Stimulated activated CD4-positive, alpha-beta T cell treated with anti-CD3 and anti-CD28 coated beads, TNF-alpha, amount 100 ng/mL, for 4 hours (primary cell): ENCODE measurements around the gene OR8J3.
"Not testable (repeated sequence)": the region's sequence is repeated elsewhere in the genome, so short reads cannot be mapped to it uniquely, and the experiment has no call there.

Experiments
- DNase-seq, 3 experiments: peaks; one replicate each; pipeline ENCODE4 v3.0.0-alpha.2; 2020; ENCODE audit warnings: low read depth in 3 of 3

OR8J3 gene, protein sequence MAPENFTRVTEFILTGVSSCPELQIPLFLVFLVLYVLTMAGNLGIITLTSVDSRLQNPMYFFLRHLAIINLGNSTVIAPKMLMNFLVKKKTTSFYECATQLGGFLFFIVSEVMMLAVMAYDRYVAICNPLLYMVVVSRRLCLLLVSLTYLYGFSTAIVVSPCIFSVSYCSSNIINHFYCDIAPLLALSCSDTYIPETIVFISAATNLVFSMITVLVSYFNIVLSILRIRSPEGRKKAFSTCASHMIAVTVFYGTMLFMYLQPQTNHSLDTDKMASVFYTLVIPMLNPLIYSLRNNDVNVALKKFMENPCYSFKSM

DNA sequence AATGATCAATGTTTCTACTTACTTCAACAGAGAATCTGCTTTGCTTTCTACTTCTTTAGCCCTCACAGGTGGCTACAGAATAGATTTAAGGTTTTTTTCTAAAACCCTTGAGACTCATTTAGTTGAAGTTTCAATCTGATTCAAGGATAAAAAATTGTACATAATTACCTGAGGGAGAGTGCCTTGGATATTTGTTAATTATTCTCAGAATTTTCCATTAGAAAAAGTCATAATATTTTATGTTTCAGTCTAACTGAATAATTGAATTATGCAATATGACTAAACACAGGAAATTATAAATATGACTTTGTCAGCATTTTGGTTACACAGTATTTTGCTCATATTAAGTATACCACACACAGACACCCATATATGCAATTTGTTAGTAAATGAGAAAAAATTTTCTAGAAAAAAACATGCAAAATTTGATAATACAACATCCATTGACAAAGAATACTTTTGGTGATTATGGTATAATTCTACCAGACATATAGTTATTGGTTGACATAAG is at the start of gene OR8J3:
OR8J3 (minus strand) TSS at position 51 of the 511 bp plus-strand sequence. CDS start 2,483 bp downstream, outside the sequence.
- DNase-seq = no peak

DNA sequence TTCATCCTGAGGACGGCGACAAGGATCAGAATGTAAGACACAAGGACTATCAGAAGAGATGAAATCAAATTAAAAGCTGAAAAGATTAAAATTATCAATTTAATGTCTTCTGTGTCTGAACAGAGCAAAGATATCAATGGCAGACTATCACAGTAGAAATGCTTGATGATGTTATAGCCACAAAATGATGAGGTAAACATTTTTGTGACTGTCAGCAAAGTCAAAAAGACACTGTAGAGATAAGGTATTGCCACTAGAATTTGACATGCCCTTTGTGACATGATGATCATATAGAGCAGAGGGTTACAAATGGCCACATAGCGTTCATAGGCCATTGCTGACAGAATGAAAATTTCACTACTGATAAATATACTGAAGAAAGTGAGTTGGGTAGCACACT is 48.6 kb upstream of the OR8J3 start:
- DNase-seq = no peak

DNA sequence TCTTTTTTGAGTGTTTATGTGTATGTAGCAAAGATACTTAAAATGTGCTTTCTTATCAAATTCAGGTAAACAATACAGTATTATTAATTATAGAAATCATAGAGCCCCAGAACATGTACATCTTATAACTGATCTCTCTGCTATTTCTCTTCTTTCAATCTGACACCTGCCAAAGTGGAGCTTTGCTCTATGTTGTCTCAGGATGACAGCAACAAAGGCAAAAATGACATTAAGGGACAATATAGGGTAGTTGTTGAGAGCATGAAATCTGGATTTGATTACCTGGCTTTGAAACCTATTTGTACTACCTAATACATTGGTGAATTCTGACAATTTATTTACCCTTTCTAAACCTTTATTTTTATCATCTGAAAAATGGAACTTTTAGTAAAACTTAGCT is 43.5 kb upstream of the OR8J3 start:
- no peak for DNase-seq

DNA sequence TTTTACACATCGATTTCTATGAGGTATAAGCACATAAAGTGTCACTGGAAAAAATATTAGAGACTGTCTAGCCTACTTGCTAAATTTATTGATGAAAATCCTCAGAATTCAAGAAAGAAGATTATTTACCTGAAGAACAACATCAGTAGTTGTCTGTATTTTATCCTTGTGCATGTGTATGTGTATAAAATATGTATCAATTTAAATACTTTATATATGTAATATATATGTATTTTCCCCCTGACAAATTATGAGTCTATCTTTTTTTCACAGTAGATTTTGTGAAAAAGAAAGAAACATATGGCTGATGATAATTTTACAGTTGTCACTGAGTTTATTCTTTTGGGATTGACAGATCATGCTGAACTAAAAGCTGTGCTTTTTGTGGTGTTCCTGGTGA is 36.3 kb upstream of the OR8J3 start, which contains the start of gene OR5J2:
OR5J2 (plus strand) TSS at position 301 of the 400 bp plus-strand sequence; CDS start at position 301, 0 bp downstream.
- no peak for DNase-seq

DNA sequence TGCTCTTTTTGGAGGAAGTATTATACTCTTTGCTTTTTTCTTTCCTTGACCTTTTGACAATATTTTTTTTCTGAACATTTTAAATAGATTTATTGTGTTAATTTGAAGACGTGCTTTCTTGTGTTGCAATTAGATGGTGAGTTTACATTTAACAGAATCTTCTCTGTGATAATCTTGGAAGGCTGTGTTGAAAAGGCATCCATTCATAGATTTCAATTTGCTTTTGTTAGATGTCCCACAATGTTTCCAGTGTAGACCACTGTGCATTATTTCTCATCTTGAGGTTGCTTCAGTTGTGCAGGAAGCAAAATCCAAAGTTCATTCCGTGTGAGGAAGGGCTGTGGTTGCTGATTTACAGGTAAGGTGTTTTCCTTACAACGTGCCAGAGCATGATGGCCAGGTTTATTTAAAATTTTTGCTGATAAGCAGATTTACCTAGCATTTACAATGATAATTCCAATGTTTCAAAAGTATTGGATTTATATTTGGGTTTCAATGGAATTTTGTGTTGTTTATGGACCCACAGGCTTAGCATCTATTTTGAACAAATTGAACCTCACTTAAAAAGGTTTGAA is 32.3 kb upstream of the OR8J3 start:
- DNase-seq = no peak

DNA sequence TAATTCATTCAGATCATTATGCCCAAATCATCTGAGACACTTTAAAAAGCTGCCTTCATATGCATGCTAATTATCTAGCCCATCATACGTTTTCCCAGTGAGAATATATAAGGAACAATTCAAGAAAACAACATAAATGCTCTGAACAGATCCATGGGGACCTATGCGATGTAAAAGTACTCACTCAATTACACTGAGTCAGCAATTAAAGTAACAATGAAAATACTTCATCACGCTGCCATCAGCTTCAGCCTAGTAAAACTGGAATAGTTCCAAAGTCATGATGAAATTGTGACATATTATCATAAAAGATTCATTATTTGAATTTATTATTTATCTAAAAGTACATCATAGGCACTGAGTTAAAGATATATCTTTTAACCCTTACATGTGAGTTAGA is 23.8 kb upstream of the OR8J3 start:
- DNase-seq = no peak

DNA sequence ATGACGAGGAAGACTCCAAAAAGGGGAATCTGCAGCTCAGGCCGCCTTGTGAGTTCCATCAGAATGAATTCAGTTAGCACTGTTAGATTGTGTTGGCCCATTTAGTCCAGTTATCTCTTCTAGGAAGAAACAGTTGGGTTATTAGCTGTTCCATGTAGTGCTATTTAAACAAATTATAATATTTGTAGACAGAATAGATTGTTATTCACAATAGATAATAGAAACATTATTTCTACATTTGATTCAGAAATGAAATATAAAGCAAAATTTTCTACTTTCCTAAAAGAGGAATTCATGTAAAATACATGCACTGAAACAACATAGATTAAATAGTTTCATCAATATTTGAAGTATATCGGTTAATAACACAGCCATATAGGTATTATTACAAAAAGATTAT is 20.2 kb upstream of the OR8J3 start, which contains the start of gene OR8K5:
OR8K5 (minus strand) TSS at position 101 of the 400 bp plus-strand sequence; CDS start at position 101, 0 bp downstream.
- no peak for DNase-seq

DNA sequence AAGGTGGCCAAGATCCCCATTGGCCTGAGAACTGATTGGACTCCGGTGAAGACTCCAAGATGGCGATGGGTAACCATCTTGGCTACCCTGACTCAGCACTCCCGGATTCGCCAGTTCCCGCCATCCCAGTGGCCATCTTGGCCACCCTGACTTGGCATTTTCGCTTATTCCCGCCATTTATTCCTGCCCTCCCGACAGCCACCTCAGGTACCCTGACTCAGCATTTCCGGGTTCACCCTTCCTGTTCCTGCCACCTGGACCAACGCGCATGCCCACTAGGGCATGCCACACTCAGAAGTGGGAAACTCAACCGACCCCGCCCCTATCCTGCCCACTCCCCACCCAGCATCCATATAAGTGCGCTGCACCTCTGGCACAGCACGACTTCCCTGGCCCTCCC is 12.3 kb upstream of the OR8J3 start:
- no peak for DNase-seq

DNA sequence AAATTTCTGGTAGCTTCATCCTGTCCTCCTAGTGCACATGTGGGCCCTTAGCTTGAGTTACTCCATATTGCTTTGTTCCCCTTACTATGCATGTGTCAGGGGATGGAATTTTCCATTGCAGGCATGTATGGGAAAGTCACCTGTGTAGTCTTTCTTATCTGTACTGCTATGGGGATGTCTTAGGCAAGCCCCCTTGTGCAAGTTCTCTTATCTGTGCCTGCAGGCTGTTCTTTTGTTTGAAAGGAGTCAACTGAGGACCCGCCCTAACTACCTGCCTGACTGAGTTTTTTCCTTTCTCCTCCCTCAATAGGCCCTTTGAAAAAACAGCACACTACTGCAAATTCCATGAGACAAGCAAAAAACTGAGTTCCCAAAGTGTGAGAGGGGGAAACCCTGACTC is 11.4 kb upstream of the OR8J3 start:
- no peak for DNase-seq

DNA sequence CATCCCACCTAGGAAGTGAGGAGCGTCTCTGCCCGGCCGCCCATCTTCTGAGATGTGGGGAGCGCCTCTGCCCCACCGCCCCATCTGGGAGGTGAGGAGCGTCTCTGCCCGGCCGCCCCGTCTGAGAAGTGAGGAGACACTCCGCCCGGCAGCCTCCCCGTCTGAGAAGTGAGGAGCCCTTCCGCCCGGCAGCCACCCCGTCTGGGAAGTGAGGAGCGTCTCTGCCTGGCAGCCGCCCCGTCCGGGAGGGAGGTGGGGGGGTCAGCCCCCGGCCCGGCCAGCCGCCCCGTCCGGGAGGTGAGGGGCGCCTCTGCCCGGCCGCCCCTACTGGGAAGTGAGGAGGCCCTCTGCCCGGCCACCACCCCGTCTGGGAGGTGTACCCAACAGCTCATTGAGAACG is 3.7 kb upstream of the OR8J3 start:
- DNase-seq = not testable (repeated sequence)

DNA sequence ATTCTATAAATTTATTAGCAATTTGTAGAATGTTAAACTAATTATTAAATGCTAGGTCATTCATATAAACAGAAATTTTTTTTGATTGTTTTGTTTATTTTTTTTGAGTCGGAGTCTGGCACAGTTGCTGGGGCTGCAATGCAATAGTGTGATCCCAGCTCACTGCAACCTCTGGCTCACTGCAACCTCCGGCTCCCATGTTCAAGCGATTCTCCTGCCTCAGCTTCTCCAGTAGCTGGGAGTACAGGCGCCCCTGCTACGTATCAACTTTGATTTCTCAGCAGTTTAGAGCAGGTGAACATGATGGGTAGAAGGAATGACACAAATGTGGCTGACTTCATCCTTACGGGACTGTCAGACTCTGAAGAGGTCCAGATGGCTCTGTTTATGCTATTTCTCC is 17.9 kb downstream of the OR8J3 start, which contains the start of gene OR8H3:
OR8H3 (plus strand) TSS at position 301 of the 400 bp plus-strand sequence; CDS start at position 301, 0 bp downstream.
- DNase-seq = no peak

DNA sequence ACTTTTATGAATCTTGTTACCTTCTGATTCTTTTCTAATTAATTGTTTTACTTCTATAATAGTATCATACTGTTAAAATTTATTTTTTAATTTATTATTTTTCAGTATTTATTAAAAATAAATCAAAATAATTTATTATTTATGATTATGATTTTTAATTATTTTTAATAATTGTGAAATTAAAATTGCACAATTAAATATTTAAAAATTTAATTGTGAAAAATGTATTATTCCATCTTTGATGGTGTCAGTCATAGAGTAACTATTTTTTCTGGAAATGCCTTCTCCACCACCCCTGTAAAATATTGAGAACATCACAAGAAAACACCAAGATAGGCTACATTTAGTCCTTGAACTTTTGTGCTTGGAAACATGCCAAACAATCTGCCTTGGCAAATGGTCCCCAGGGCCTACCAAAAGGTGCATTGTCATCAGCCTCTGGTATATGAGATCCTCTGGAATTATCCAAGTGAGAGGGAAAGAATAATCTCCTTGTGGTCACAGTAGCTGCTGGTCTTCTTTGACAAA is 36.7 kb downstream of the OR8J3 start, which contains the start of gene OR8H2:
OR8H2 (plus strand) TSS at position 478 of the 528 bp plus-strand sequence. CDS start 1,356 bp downstream, outside the sequence.
- no peak for DNase-seq

DNA sequence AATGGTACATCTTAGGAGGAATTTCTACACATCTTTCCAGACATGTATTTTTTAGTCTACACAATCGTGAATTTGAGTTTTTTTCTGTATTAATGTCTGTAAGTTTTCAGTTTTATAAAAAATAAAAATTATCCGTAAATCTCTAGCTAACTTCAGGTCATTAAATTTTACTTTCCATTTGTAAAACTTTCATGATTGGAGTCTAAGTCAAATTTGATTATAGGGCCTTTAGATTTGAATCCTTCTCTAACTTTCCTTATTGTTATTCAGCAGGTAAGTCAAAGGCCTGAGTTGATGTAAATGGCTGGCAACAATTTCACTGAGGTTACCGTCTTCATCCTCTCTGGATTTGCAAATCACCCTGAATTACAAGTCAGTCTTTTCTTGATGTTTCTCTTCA is 47.0 kb downstream of the OR8J3 start, which contains the start of gene OR8I2:
OR8I2 (plus strand) TSS at position 301 of the 400 bp plus-strand sequence; CDS start at position 301, 0 bp downstream.
- DNase-seq = no peak

DNA sequence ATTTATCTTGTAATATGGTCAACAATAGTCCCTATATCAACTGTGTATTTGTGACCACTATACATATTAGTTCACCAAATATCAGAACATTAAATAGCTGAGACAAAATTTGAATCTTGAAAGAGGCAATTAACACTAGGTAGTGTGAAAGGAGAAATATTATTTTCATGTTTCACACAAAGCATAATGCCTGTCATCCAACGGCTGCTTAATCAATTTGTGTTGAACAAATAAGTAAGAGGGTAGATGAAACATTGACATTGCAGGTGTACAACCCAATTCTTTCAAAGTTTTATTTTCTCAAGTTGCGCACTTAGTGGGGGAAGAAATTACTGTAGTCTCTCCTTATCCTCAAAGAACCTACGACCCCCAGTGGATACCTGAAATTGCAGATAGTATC is 50.3 kb downstream of the OR8J3 start:
- no peak for DNase-seq
